HK-2 (cell line): ENCODE measurements around the gene EIF4H.
"Not testable (repeated sequence)": the region's sequence is repeated elsewhere in the genome, so short reads cannot be mapped to it uniquely, and the experiment has no call there.

Experiments used
- DNase-seq: peaks from one replicate; pipeline ENCODE4 v3.0.0-alpha.2; 2018; ENCODE audit not compliant: unreplicated experiment

The EIF4H gene

DNA sequence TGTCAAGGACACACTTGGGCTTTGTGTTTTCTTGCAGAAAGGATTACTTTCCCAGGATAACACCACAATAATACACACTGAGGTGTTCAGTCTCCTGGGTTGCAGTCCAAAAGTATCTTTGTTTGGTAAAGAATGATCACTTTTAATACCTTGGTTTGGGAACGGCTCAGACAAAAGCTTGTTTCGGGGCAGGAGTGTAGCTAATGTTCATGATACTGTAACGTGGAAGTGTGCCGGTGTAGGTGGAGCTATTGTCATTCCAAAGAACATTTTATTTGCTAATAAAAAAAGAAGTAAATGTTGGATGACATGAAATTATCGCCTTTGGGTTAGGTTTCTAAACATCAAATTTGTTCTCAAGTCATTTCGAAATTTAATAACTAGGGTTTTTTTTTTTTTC is 1.2 kb downstream of the EIF4H start:
- DNase-seq = no peak

DNA sequence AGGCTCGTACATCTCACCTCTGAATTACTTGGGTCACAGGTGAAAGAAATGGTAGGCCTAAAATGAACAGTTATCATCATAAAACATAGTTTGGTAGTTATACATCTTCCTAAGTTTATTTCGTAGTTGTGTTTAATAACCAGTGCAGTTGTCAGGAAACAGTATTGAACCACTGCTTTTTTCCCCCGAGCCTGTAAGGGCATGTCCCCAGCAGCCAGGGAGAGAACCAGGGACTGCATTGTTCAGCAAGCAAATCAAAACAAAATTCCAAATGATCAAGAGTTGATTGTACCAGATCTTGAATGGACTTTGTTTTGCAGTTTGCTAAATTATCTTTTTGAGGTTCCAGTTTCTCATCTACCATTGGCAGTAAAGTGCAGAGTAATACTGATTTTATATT is 2.4 kb downstream of the EIF4H start:
- DNase-seq = no peak

DNA sequence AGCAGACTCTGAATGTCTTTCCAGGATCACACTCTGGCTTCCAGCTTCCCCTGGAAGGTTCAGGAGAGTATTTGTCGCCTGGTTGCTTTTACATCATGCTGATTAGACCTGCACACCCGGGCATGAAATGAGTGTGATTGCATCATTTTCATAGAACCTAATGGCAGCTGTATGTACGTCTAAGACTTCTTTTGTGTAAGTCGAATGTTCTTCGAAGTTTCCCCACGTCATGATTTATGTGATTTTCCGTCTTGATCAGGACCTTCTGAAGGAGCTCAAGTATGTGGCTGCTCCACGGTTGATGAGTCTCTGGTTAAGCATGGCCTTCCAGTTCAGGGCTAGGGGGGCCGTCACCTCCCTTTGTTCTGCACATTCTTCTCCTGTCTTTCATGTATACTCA is 4.5 kb downstream of the EIF4H start:
- no peak for DNase-seq

DNA sequence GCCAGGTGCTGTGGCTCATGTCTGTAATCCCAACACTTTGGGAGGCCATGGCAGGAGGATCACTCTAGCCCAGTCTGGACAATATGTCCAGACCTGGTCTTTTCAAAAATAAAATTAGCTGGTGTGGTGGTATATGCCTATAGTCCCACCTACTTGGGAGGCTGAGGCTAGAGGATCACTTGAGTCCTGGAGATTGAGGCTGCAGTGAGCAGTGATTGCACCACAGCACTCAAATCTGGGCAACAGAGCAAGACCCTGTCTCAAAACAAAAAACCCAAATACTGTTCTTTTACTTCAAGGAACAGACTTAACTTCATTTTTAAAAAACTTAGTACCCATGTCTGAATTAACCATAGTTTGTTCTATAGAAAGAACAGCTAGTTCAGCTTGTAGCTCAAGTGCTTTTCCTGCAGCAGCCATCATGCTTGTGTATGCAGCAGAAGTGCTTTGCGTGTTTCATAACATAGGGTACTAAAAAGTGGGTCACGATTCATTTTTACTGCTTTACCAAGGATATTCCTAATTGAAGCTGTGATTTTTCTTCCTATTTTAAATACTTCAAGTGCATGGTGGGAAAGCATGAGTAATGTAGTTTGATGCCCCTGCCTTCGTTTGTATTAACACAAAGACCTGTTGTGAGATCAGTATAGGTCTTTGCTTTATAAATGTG is 5.9 kb downstream of the EIF4H start:
- no peak for DNase-seq

DNA sequence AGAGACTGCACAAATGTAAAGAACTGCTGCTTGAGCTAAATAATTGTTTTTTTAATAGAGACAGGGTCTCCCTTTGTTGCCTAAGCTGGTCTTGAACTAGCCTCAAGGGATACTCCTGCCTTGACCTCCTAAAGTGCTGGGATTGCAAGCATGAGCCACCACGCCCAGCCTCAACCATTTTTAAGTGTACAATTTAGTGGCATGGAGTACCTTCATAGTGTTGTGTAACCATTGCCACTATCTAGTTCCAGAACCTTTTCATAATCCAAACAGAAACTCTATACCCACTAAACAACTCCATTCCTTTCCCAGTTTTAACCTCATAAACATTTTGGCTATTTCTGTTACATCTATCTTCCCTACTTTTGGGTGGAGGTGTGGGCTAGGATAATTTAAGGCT is 6.7 kb downstream of the EIF4H start:
- no peak for DNase-seq

DNA sequence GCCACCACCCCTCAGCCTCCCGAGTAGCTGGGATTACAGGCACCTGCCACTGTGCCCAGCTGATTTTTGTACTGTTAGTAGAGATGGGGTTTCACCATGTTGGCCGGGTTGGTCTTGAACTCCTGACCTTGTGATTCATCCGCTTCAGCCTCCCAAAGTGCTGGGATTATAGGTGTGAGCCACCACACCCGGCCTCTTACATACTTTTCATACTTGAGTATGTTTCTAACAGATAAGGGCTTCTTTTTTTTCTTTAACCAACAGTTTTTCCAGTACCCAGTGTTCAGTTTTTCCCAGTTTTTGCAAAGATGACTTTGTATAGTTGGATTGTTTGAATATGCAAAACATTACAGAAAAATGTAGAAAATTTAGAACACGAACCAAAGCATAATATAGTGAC is 7.7 kb downstream of the EIF4H start:
- no peak for DNase-seq

DNA sequence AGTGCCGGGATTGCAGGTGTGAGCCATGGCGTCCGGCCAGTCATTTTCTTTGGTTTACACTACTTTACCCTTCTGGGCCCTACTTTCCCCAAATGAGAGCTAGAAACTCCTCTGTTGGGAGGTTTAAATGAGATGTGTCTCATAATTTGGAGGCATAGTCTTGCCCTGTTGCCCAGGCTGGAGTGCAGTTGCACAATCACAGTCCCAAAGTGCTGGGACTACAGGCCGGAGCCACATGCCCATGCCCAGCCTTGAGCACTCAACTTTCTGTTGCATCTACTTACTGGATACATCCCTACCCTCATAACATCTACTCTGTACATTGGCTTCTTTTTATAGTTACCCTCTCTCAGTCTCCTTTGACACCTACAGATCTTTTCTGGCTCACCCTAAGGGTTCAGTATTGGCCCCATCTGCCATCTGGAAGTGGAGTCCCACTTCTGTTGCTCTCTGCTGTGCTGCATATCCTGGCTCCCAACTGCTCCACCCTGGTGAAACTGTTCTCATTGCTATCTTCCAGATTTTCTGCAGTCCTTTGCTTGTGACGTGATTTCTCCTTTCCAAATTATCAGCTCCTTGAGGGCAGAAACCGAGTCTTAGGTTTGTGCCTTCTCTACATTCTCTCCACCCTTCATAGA is 8.4 kb downstream of the EIF4H start:
- no peak for DNase-seq

DNA sequence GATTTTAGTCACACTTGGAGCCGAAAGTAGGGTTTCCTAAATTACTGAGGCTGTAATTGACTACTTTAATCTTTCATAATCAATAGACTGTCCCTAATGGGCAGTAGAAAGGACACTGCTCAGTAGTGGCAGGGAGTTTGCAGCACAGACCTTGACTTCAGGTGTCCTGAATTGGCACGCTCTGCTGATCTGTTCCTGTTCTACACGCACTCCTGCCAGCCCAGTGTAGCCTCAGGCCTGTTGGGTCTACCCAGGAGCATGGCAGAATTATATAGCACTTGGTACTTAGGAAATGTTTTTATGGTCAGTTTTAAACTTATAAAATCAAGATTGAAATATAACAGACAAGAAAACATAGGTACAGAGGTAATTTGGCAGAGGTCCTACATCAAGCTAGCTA is 9.0 kb downstream of the EIF4H start:
- no peak for DNase-seq

DNA sequence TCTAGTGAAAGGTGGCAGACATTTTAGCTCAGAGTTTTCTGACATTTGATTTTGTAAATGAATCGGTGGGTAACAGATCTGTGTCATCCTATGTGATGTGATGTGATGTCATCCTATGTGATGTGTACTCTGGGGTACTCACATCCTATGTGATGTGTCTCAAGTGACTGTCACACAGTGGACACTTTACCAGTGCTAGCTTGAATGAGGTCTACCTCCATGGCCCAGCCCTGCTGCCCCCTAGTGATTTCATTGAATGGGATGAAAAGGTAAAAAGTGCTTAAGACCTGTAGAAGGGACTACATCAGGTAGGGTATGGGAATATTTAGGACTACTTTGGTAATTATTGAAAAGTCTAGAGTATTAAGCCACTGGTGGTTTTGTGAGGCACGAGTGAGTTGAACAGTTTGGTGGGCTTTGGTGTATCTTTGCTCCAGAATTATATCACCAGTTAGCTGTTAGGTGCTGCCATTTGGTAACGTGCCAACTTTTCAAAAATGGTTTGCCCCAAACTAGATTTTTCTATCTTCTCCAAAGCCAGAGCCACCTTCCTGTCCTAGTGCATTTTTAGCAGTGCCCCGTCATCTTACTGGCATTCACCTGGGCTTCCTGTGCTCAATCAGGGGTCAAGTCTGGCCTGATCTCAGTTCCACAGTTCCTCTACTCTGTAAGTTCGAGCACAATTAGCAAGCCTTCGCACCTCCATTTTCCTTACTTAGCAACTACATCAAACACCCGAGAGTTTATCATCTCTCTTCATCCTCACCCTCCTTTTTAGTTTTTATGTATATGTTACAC is 9.7 kb downstream of the EIF4H start:
- DNase-seq = no peak

DNA sequence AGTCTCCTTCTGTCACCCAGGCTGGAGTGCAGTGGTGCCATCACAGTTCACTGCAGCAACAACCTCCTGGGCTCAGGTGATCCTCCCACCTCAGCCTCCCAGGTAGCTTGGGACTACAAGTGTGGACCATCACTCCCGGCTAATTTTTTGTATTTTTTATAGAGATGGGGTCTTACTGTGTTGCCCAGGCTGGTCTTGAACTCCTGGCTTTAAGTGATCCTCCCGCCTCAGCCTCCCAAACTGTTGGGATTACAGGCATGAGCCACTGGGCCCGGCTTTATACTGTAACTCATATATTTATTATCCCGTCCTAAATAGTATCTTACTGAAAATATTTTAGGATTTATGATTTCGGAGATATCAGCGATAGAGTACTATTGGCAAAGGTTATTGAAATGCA is 10.9 kb downstream of the EIF4H start:
- no peak for DNase-seq

DNA sequence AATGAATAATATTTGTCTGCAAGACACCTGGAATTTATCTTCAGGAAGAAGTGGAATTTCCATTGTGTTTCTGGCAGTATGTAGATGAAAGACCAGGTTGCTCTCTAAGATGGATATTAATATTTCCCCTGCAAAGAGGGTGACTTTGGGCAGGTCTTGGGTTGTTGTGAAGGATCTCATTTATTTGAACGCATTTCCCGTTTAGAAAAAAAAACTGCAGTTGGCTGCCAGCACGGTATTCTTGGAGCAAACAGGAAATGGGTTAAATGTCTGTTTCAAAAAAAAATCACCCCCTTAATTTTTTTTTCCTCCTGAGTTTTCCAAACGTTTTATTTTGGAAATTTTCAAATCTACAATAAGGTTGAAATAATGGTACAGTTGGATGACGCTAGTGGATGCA is 11.5 kb downstream of the EIF4H start:
- DNase-seq = no peak

DNA sequence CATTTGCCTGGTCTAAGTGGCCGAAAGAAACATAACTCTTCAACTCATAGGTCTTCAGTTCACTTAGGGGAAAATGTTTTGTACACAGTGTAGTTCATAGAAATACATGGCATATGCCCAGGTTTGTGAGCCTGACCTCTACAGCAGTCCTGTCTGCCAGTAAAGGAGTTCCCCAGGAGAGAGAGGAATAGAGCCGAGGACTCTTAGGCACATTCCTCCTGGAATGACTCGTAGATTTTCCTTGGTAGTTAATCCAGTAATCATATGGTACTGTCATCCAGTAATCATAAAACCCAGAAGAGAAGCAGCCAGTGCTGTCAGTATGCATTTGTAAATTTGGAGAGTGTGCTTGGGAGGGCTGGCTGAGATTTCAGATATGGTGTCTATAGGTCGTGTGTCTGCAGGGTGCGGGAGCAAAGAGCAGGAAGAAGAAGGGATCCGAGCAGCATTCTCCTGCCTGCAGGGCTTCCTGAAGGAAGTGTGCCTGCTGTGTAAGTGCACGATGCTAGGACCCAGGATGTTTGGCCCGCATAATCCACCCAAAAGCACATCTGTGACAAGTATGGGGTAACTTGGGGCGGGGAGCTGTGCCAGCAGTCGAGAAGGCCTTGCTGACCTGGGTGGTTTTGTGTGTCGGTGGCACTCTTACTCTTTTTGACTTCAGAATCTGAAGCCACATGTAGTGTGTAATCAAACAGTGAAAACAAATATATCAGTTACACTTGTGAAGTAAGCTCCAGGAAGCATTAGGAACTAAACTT is 13.9 kb downstream of the EIF4H start:
- DNase-seq = no peak

DNA sequence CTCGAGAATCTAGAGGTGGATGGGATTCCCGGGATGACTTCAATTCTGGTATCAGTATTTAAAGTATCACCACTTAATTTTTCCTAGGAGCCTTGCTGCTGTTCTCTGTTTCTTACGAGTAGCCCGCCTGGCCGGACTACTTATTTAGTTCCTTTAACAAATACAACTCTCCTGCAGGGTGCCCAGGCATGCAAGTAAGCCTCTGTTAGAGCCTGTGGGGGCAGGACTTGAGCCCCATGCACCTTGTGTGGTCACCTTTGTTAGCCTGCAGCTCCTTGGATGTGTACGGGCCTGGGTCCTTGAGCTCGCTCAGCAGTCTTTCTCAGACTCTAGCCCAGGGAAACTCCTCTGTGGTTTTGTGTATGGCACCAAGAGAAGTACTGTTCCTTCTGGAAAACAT is 16.1 kb downstream of the EIF4H start:
- DNase-seq = no peak

DNA sequence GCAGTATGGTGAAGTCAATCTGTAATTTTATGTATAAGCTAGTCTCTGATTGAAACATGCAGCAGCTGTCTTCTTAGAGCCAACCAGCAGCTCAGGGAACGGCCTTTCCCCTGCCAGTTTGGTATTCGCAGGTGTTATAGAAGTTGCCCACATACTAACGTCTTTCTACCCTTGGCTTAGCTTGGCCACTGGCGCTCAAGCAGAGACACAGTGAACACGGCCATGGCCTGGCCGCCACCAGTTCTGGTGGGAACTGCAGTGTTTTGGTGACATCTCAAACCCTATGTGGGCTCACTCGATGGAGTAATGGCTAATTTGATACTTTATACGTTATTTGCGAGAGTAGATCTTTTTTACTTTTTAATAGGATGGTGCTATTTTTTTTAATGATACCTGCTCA is 17.1 kb downstream of the EIF4H start:
- no peak for DNase-seq

DNA sequence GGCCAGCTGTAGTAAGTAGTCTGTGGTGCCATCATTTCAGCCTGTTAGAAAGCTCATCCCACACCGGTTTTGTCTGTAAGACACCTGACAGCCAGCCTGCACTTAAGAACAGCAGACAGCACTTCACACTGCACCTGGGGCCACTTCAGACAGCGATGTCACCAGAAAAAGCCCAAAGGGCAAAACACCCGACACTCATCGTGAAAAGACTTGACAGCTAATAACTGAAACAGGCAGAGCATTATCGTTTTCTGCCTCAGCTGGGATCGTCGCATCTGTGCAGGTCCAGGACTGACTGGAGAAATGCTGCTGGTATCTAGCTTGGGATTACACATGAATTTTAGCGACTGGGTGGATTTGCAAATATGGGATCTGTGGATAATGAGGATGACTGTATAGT is 18.9 kb downstream of the EIF4H start:
- DNase-seq = no peak

DNA sequence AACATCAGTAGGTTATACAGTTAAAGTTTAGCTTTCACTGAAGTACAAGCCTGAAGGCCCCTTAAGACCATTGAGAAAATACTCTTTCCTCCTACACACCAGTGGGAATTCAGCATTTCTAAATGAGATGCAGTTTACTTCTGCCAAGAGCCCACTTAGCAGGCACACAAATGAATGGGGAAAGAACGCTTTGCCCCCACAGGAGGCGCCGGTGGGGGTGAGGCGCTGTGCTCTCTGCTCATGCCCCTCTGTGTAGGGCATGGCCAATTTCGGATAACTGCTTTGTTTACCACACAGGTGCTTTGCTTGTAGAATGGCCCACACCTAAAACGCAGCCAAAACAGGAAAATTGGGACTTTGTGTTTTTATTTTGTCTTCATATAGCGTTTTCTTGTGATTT is 19.8 kb downstream of the EIF4H start:
- DNase-seq = no peak

DNA sequence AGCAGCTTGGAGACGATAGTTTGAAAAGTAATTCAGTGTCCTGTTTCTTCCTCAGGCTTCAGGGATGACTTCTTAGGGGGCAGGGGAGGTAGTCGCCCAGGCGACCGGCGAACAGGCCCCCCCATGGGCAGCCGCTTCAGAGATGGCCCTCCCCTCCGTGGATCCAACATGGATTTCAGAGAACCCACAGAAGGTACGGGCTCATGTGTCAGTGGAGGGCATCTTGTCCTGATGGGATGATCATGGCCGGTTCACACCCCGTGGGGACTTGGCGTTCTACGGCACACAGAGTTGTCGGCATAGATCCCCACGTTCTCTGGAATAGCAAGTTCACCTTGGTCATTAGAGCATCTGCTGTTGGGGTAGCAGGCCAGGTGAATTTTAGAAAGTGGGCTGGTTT is 20.5 kb downstream of the EIF4H start:
- DNase-seq = no peak

DNA sequence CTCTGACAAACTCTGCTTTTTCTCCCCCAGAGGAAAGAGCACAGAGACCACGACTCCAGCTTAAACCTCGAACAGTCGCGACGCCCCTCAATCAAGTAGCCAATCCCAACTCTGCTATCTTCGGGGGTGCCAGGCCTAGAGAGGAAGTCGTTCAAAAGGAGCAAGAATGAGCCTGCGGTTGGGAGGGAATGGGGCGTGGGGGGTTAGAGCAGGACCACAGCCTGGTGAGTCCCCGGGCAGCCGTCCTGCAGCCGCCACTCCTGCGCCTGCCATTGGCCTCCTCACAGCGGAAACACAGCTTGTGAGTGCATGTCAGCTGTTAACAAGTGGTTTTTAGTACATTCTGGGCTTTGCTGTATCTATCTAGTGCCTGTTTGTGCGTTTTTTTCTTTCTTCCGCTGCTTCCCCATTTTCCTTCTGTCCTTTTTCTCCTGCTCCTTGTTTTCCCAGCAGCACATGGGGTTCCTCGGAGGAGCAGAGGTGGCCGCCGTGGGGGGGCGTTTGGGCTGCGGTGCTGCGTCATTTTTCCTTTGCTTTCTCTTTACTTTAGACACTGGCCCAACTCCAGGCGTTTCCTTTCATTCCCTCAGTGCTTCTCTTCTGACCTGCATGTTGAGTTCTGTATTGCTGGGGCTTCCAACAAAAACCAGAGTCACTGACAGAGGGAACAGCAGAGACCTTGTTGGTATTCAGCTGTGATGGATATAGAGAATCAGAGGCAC is 21.1 kb downstream of the EIF4H start:
- DNase-seq = not testable (repeated sequence)

DNA sequence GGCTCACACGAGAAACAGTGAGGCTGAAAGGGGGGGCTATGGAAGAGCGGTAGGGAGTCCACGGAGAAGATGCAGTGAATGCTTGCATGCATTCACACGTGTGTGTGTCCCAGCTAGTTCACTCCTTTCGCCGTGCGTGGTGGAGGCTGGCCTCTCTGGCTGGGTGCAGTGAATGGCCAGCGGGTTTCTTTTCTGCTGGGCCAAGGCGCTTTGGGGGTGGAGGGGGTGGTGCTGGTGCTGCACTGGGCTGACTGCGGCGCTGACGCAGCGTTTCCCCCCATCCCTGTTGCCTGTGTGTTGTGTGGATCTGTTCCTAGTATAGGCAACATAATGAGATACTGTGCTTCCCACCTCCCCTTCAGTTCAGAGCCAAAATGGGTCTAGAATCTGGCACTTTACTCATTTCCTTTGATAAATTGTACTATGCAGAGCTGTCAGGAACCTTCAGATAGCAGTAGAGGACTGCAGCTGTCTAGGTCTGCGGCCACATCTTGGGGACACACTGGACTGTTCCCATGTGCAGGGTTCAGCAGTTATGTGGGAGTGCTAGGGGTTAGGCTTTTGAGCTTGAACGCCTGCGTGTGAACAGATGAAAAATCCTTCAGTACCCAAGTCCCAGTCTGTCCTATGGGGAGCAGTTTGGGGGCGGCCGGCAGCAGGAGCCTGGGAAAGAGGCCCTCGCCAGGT is 22.0 kb downstream of the EIF4H start:
- DNase-seq = not testable (repeated sequence)

DNA sequence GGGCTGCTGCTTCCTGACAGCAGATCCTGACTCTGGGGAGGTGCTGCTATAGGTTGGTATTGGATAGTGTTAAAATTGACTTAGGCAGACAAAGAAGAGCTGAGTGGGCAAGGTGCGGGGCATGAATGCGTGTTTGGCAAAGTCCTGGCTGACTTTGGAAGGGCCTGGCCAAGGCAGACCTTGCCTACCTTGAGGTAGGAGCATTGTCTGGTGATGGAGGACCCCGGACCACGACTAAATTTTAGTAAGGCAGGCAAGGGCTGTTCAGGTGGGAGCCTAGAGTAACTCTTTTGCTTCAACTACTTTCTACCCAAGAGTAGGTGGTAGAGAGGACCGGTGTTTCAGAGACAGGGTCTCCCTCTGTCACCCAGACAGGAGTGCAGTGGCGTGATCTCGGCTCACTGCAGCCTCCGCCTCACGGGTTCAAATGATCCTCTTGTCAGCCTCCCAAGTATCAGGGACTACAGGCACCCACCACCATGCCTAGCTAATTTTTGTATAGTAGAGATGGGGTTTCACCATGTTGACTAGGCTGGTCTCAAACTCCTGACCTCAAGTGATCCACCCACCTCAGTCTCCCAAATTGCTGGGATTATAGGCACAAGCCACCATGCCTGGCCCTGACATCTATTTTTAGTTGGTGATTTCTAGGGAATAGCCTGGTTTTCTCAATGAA is 23.4 kb downstream of the EIF4H start:
- no peak for DNase-seq
